HAP-1 (cell line): ENCODE measurements around the gene SLC2A11.
"Not testable (repeated sequence)": the region's sequence is repeated elsewhere in the genome, so short reads cannot be mapped to it uniquely, and the experiment has no call there.

ENCODE experiments used
- DNase-seq, 2 experiments: peaks; one replicate each; pipeline ENCODE4 v3.0.0-alpha.2; 2016 to 2020; ENCODE audit warnings: low spot score in 2 of 2
- H3K27me3 ChIP-seq: fragments of 250-450 bp; sonication (Bioruptor Pico); 2 replicates; pipeline ENCODE4 v1.5.1; 2020; ENCODE audit warnings: low read depth, mild to moderate bottlenecking, moderate library complexity
- H3K36me3 ChIP-seq: fragments of 250-450 bp; sonication (Bioruptor Pico); replicated peaks from 2 replicates; pipeline ENCODE4 v1.5.1; 2020; ENCODE audit warnings: mild to moderate bottlenecking
- H3K4me1 ChIP-seq: fragments of 250-450 bp; sonication (Bioruptor Pico); 2 replicates; pipeline ENCODE4 v1.5.1; 2020; ENCODE audit warnings: mild to moderate bottlenecking
- H3K4me3 ChIP-seq: fragments of 250-450 bp; sonication (Bioruptor Pico); 2 replicates; pipeline ENCODE4 v1.5.1; 2020; ENCODE audit warnings: mild to moderate bottlenecking, moderate library complexity
- H3K9me3 ChIP-seq: fragments of 250-450 bp; sonication (Bioruptor Pico); 2 replicates; pipeline ENCODE4 v1.5.1; 2020; ENCODE audit warnings: mild to moderate bottlenecking, moderate library complexity
- in situ Hi-C: fragments of 300-500 bp; cut with MboI; formaldehyde crosslinking; loops from 3 replicates; pipeline ENCODE4 v1.14.3; 2020; ENCODE audit warnings: low sequenced_read_pairs, inconsistent platforms, mixed read lengths

The SLC2A11 gene

GRCh38 chr22:23895599-23896144, 38.0 kb downstream of the SLC2A11 start:
- Histone ChIP-seq H3K4me1 (peaks cover 10% of the 10 kb centered on the region), H3K36me3 (peaks cover 34% of the 10 kb centered on the region), H3K27me3 (no peaks in the 10 kb centered on the region), H3K9me3 (peaks cover 5% of the 10 kb centered on the region; the same call in 1 of the 2 replicates), H3K4me3 (peak overlapping the region; percentile 89)
- in situ Hi-C loops = no loop called here
- DNase-seq = no peak

- H3K9me3 ChIP-seq = peaks cover 5% of the 10 kb centered on the region; the same call in 1 of the 2 replicates
- peak overlapping the region; percentile 89; the same call in 1 of the 2 replicates for H3K4me3 ChIP-seq
- in situ Hi-C loops = no loop called here
- H3K4me1 ChIP-seq = peaks cover 10% of the 10 kb centered on the region
- H3K27me3 ChIP-seq = no peaks in the 10 kb centered on the region
- peaks cover 34% of the 10 kb centered on the region for H3K36me3 ChIP-seq
- DNase-seq = no peak
Measured at GRCh38 chr22:23896166-23896522, 38.5 kb downstream of the SLC2A11 start.

GRCh38 chr22:23896523-23897186, 39.0 kb downstream of the SLC2A11 start:
- Histone ChIP-seq H3K27me3 (no peaks in the 10 kb centered on the region), H3K36me3 (peaks cover 34% of the 10 kb centered on the region), H3K4me3 (no peak overlapping the region), H3K4me1 (peaks cover 10% of the 10 kb centered on the region), H3K9me3 (peaks cover 5% of the 10 kb centered on the region; the same call in 1 of the 2 replicates)
- DNase-seq = no peak
- in situ Hi-C loops = no loop called here

GRCh38 chr22:23897320-23897719, 39.6 kb downstream of the SLC2A11 start:
- DNase-seq = no peak
- peaks cover 5% of the 10 kb centered on the region; the same call in 1 of the 2 replicates for H3K9me3 ChIP-seq
- peaks cover 34% of the 10 kb centered on the region for H3K36me3 ChIP-seq
- H3K27me3 ChIP-seq = no peaks in the 10 kb centered on the region
- peaks cover 10% of the 10 kb centered on the region for H3K4me1 ChIP-seq
- H3K4me3 ChIP-seq = no peak overlapping the region
- in situ Hi-C loops = no loop called here

- peaks cover 5% of the 10 kb centered on the region; the same call in 1 of the 2 replicates for H3K9me3 ChIP-seq
- H3K4me3 ChIP-seq = no peak overlapping the region
- H3K4me1 ChIP-seq = peaks cover 9% of the 10 kb centered on the region
- in situ Hi-C loops = no loop called here
- no peak for DNase-seq
- no peaks in the 10 kb centered on the region for H3K27me3 ChIP-seq
- H3K36me3 ChIP-seq = peaks cover 34% of the 10 kb centered on the region
Measured at GRCh38 chr22:23898006-23898974, 40.6 kb downstream of the SLC2A11 start.

GRCh38 chr22:23899042-23899745, 41.5 kb downstream of the SLC2A11 start:
- in situ Hi-C loops = no loop called here
- peaks cover 5% of the 10 kb centered on the region; the same call in 1 of the 2 replicates for H3K9me3 ChIP-seq
- no peak for DNase-seq
- H3K36me3 ChIP-seq = peaks cover 34% of the 10 kb centered on the region
- peaks cover 3% of the 10 kb centered on the region; the same call in 1 of the 2 replicates for H3K4me1 ChIP-seq
- H3K27me3 ChIP-seq = no peaks in the 10 kb centered on the region
- H3K4me3 ChIP-seq = no peak overlapping the region

- not testable (repeated sequence) for DNase-seq
Measured at GRCh38 chr22:23900227-23900626, 42.6 kb downstream of the SLC2A11 start.

GRCh38 chr22:23901600-23901999, 43.9 kb downstream of the SLC2A11 start:
- no peak for DNase-seq
- in situ Hi-C loops = no loop called here
- Histone ChIP-seq H3K9me3 (peaks cover 5% of the 10 kb centered on the region; the same call in 1 of the 2 replicates), H3K4me3 (no peak overlapping the region), H3K4me1 (peaks cover 6% of the 10 kb centered on the region), H3K27me3 (no peaks in the 10 kb centered on the region), H3K36me3 (peaks cover 14% of the 10 kb centered on the region)

More at GRCh38 chr22:23900227-23900626, 42.6 kb downstream of the SLC2A11 start:
- H3K9me3 ChIP-seq, in situ Hi-C loops, H3K27me3 ChIP-seq, H3K4me1 ChIP-seq, H3K4me3 ChIP-seq: not testable (repeated sequence)
- H3K36me3 ChIP-seq = peaks cover 28% of the 10 kb centered on the region

- no peak overlapping the region for H3K4me3 ChIP-seq
- no peaks in the 10 kb centered on the region for H3K27me3 ChIP-seq
- no peak for DNase-seq
- H3K9me3 ChIP-seq = peaks cover 5% of the 10 kb centered on the region; the same call in 1 of the 2 replicates
- H3K36me3 ChIP-seq = no peaks in the 10 kb centered on the region; the same call in 1 of the 2 replicates
- peaks cover 24% of the 10 kb centered on the region for H3K4me1 ChIP-seq
- in situ Hi-C loops = no loop called here
Measured at GRCh38 chr22:23903328-23903971, 45.8 kb downstream of the SLC2A11 start.

- H3K36me3 ChIP-seq = no peaks in the 10 kb centered on the region
- H3K27me3 ChIP-seq = no peaks in the 10 kb centered on the region
- H3K9me3 ChIP-seq = peaks cover 3% of the 10 kb centered on the region; the same call in 1 of the 2 replicates
- in situ Hi-C loops = no loop called here
- DNase-seq = no peak
- H3K4me1 ChIP-seq = peaks cover 37% of the 10 kb centered on the region
- no peak overlapping the region for H3K4me3 ChIP-seq
Measured at GRCh38 chr22:23904573-23905254, 47.0 kb downstream of the SLC2A11 start.

GRCh38 chr22:23906641-23907040, 49.0 kb downstream of the SLC2A11 start:
- H3K36me3 ChIP-seq = no peaks in the 10 kb centered on the region
- no peaks in the 10 kb centered on the region for H3K9me3 ChIP-seq
- in situ Hi-C loops = no loop called here
- no peak overlapping the region for H3K4me3 ChIP-seq
- H3K27me3 ChIP-seq = no peaks in the 10 kb centered on the region
- peaks cover 39% of the 10 kb centered on the region for H3K4me1 ChIP-seq
- DNase-seq = no peak

GRCh38 chr22:23907423-23907822, 49.7 kb downstream of the SLC2A11 start:
- peak; percentile 72 to 85 for DNase-seq
- H3K4me3 ChIP-seq, in situ Hi-C loops, H3K27me3 ChIP-seq, H3K9me3 ChIP-seq, H3K36me3 ChIP-seq: not testable (repeated sequence)
- H3K4me1 ChIP-seq = peaks cover 39% of the 10 kb centered on the region
